Posterior cingulate gyrus (tissue), 11 donors: Measurements from ENCODE around the gene JAZF1.
"Not testable (repeated sequence)": the region's sequence is repeated elsewhere in the genome, so short reads cannot be mapped to it uniquely, and the experiment has no call there.

Experiments used
- DNase-seq, 10 donors: peaks; one replicate each; pipeline versions ENCODE4 v3.0.0 to v3.0.0-alpha.2; 2020 to 2021; ENCODE audit warnings: mixed read lengths in 3 of 10
- intact Hi-C: fragments of 100-400 bp; cut with DNase I; formaldehyde crosslinking; loops from one replicate; pipeline ENCODE4 v1.15.1; 2023

JAZF1 gene

DNA sequence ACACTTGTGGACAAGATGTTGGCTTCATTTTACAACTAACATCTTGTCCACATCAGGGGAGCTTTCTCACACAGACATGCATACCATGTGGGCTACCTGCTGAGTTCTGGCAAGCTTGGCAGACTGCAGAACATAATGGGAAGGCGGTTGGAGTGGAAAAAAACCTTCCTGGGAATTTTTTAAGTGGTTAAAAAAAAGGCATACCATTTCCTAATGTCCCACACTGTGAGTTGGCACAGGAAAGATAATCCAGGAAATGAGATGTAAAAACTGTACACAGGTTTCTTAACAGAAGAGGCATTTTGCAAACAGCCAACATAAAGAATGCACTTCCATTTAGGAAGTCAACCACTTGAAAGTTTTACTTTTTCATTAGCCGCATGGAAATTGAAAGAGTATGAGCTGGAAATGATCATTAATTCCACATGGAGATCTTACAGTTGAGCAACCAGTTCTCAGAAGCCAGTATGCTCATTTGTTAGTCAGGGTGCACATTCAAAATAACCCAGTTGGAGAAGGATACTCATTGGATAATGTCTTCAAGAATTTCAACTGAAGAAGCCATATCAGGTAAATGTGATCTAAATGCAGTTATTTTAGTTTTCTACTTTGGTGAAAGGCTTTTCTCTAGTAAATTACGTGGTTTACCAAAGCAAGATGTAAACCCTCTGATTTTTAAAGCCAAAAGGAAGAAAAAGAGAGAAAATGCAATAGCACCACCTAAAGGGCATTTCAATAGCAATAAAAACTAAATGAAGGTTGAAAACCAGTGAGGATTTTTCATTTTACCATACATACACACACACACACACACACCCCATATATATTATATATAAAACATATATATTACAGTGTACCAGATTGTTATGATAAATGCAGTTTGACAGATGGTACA, 246.7 kb downstream of the JAZF1 start:
- no peak for DNase-seq
- intact Hi-C loops, result loop anchor here (10.0 kb wide), 1 partner anchor 161 kb away; no protein-coding TSS in a partner anchor

DNA sequence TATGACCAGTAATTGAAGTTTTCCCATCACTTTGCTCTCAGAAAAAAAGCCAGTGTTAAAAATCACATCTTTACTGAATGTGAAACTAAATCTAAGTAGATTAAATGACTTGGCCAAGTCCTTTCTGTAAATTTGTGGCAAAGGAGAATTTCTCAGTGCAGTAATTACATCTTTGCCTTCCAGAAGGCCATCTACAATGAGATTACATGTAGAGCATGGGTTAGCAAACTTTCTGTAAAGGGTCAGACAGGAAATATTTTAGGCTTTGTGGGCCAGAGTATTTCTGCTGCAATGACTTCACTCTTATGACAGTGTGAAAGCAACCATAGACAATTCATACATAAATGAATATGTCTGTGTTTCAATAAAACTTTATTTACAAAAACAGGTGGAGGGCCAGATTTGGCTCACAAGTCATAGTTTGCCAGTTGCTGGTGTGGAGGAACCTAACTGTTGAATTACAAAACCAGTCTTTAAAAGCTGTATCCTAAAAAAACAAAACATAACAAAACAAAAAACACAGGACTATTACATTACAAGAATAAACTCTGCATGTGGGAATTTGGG, 249.6 kb downstream of the JAZF1 start:
- DNase-seq, result no peak
- intact Hi-C loops, result loop anchor here (10.0 kb wide), 1 partner anchor 164 kb away; no protein-coding TSS in a partner anchor

- intact Hi-C loops, result loop anchor here (10.0 kb wide), 2 partner anchors 184 to 264 kb away; partner anchors contain the start of genes HIBADH and TAX1BP1
Measured at GRCh38 chr7:27929127-27929526, 251.5 kb downstream of the JAZF1 start.

DNA sequence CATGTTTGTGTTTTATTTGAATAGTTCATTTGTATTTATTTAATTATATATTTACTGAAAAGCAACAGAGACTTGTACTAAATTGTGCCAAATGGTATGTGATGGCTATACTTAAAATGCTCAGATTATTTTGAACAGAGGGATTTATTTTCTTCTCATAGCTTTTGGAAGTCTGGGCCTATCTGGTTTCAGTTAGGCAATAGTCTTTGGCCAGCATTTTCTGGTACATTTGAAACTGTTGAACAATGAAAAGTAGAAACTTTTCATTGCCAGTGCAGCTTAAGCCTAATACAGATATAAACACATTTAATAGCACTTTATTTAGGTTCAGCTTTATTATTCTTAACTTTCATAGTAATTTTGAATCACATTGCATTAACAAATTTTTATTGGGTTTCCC, 252.6 kb downstream of the JAZF1 start:
- intact Hi-C loops, result loop anchor here (10.0 kb wide), 2 partner anchors 183 to 263 kb away; partner anchors contain the start of genes HIBADH and TAX1BP1
- DNase-seq, result no peak

More at GRCh38 chr7:27929127-27929526, 251.5 kb downstream of the JAZF1 start:
- no peak for DNase-seq

DNA sequence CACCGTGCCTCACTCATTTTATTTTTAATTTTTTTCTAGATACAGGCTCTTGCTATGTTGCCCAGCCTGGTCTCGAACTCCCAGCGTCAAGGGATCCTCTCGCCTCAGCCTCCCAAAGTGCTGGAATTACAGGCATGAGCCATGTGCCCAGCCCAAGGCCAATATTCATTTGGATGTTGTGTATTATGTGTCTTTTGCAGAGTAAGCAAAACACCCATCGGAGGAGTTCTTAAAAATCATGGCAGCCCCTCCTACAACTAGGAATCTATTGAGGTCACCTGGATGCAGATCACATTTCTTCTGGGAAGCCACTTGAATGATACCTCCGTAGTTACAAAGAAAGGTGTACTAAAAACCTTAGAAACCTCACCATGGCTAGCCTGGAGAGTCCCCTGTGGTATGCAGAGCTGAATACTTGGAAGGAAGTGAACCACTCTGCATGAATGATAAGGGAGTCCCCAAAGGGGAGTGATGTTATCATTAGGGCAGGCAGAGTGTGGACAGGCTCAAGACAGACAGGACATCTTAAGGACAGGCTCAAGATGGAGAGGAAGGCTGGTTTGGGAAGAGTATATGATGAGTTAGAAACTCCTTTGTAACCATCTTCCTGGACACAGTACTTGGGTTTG, 254.9 kb downstream of the JAZF1 start:
- peak in 1 of 10 donors; percentile 24 for DNase-seq
- intact Hi-C loops, result loop anchor here (10.0 kb wide), 2 partner anchors 181 to 261 kb away; partner anchors contain the start of genes HIBADH and TAX1BP1

GRCh38 chr7:27923642-27923980, 257.0 kb downstream of the JAZF1 start:
- no peak for DNase-seq
- intact Hi-C loops, result loop anchor here (10.0 kb wide), 2 partner anchors 179 to 259 kb away; partner anchors contain the start of genes HIBADH and TAX1BP1

- DNase-seq, result peak in 1 of 10 donors; percentile 61
- intact Hi-C loops, result loop anchor here (10.0 kb wide), 2 partner anchors 178 to 258 kb away; partner anchors contain the start of genes HIBADH and TAX1BP1
Measured at GRCh38 chr7:27922907-27923641, 257.5 kb downstream of the JAZF1 start.

- intact Hi-C loops, result loop anchor here (10.0 kb wide), 2 partner anchors 178 to 258 kb away; partner anchors contain the start of genes HIBADH and TAX1BP1
- DNase-seq, result not testable (repeated sequence)
Measured at GRCh38 chr7:27922389-27922788, 258.2 kb downstream of the JAZF1 start.

DNA sequence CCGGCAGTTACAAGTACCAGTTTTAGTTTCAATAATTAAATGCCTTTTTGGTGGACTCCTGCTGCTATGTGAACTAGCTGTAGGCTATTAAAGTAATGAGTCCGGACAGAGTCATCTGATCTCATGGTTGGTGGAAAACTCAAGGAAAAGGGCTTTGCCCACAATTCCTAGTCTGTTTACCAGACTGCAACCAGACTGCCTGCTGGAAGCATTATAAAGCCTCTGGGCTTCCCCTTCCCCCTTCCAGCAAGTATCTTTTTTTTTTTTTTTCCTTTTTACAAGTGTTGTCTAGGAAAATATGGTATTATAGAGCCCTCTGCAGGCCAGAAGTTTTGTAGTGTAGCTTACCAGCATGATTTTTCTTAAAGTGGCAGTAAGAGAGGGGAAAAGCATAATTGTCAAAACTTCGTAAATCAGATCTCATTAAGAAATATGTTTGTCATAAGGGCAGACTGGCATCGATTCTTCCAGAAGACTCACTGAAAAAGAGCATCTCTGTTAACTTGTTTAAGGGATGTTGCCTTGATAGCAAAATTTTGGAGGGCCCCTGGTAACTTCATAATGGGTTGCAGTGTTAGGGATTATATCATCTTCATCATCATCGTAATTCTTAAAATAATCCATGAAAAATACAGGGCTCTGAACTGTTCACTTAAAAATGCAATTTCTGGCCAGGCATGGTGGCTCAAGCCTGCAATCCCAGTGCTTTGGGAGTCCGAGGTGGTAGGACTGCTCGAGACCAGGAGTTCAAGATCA, 259.3 kb downstream of the JAZF1 start:
- no peak for DNase-seq
- intact Hi-C loops, result loop anchor here (2.0 to 10.0 kb wide), 3 partner anchors 176 to 724 kb away; partner anchors contain the start of genes HIBADH and TAX1BP1

DNA sequence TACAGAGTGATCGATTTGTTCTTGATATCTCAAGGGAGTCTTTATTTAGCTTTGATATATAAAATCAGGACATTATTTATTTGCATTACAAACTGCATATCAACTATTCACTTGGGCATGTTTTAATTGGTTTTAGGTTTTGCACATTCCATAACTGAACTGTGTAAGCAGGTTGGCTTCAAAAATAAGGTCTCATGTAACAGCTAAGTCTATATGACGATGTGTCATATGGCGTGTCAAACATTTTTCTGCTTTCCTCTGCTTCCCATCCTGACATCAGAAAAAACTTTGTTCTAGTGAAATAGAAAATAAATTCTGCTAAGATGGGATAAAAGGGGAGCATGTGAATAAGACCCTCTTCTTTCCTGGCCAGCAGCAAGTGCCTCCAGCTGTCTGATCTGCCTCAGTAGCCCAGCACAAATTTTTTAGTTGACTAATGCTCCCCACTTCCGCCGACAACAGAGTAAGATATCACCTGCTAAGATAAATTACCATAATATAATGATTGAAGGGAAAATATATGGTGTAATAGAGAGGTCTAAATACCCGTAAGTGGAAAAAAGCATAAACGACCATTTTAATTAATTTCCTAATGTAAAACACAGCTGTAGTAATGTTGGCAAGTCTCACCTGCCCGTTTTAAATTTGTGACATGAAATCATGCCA, 260.2 kb downstream of the JAZF1 start:
- intact Hi-C loops, result loop anchor here (2.0 to 10.0 kb wide), 3 partner anchors 176 to 724 kb away; partner anchors contain the start of genes HIBADH and TAX1BP1
- no peak for DNase-seq

DNA sequence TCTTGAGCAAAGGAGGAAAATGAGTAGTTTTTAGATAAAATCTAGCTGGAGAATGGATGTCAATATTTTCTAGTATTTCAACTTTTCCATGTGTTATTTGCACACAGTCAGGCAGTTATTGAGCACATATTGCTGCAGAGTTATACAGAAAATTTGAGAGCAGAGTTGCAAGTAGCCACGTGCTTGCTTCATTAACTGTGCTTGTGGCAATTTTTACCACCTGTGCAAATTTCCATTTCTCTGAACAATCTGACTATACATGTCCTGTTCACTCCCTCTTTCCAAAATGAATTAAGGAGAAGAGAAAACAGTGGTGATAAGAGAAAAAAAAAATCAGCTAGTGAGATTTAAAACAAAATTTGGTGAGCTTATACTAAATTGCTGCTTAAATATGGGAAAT, 262.1 kb downstream of the JAZF1 start:
- no peak for DNase-seq
- intact Hi-C loops, result no loop called here

DNA sequence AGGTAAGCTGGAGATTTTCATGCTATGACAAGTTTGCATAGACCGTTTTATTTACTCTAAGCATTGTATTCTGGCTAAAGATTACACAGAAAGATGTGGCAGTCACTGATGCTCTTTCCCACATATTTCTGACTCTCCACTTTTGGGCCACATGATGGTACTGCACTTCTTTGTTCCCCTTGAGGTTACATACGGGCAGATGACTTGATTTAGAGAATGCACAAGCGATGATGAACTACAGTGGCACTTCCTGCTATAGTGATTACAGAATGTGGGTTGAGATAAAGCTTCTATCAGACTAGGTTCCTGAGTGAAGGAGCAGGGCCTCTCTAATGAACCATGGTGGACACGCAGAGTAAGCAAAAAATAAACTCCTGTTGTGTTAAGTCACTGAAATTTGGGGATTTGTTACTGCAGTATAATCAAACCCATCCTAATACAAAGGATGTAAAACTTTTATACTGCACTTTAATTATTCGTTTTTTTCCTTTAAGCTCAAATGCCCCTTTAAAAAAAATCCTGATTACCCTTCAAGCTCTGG, 262.8 kb downstream of the JAZF1 start:
- intact Hi-C loops, result no loop called here
- no peak for DNase-seq

GRCh38 chr7:27917119-27917518, 263.5 kb downstream of the JAZF1 start:
- intact Hi-C loops, result no loop called here
- DNase-seq, result no peak

DNA sequence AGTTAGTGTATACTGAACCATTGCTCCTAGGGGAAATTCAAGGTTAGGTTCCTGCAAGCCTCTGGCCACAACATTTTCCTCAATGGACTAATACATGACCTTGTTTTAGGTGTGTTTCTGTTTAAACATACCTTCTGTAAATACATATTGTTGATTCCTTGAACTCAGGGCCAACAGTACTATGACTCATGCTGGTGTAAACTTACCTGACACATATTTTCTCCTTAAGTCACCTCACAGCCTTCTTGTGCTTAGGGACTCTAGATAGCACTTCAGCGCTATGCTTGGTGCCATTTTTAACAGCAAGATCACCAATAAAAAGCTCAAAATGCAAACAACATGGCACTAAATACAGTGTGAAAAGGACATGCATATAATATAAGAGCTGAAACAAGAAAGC, 264.2 kb downstream of the JAZF1 start:
- intact Hi-C loops, result no loop called here
- no peak for DNase-seq

- no peak for DNase-seq
- intact Hi-C loops, result no loop called here
Measured at GRCh38 chr7:27914409-27914808, 266.2 kb downstream of the JAZF1 start.

DNA sequence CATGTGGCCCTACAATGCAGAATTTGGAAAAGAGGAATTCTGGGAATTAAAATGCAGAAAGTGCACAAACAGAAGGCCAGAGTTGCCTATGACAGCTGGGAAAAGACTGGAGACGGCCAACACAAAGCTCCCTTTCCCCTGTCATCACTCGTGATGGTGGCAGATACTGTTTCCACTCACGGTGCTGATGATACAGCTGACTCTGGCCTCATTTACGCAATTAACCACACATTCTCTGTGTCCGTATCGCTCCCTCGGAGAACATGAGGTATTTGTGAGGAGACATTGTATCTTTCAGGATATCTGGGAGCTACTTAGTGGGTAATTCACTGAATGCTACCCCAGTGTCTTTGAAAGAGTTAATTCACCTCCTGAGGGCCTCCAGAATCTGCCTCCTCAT, 267.8 kb downstream of the JAZF1 start:
- intact Hi-C loops, result no loop called here
- DNase-seq, result no peak

- intact Hi-C loops, result no loop called here
- no peak for DNase-seq
Measured at GRCh38 chr7:27911920-27912319, 268.7 kb downstream of the JAZF1 start.

DNA sequence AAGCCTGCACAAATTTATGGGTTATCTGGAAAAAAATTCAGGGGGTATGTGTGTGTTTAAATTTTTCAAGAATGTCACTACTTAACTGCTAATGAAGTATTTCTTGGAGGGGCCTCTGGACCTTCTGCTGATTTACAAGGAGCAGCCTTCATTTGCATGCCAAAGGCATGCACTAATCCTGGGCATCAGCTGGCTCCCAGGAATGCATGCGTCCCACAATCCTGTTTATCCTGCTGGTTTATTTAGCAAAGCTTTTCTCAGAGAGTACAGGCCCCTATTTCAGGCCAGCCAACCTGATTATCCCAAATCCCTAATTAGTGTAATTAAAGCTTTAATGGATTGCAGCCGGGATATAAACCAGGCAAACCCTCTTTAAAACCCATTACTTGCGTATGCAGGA, 270.3 kb downstream of the JAZF1 start:
- intact Hi-C loops, result no loop called here
- DNase-seq, result peak in 1 of 10 donors; percentile 18
